ENCODE measurements around the gene TMEM141.
"Not testable (repeated sequence)": the region's sequence is repeated elsewhere in the genome, so short reads cannot be mapped to it uniquely, and the experiment has no call there.

TMEM141 gene

GRCh38 chr9:136833381-136834048 lies 42.4 kb downstream of the TMEM141 start:
- not testable (repeated sequence) for DNase-seq (ENCODE audit: low read depth)

GRCh38 chr9:136835162-136835931 lies 44.2 kb downstream of the TMEM141 start:
- DNase-seq (ENCODE audit: low read depth) = no peak

DNA sequence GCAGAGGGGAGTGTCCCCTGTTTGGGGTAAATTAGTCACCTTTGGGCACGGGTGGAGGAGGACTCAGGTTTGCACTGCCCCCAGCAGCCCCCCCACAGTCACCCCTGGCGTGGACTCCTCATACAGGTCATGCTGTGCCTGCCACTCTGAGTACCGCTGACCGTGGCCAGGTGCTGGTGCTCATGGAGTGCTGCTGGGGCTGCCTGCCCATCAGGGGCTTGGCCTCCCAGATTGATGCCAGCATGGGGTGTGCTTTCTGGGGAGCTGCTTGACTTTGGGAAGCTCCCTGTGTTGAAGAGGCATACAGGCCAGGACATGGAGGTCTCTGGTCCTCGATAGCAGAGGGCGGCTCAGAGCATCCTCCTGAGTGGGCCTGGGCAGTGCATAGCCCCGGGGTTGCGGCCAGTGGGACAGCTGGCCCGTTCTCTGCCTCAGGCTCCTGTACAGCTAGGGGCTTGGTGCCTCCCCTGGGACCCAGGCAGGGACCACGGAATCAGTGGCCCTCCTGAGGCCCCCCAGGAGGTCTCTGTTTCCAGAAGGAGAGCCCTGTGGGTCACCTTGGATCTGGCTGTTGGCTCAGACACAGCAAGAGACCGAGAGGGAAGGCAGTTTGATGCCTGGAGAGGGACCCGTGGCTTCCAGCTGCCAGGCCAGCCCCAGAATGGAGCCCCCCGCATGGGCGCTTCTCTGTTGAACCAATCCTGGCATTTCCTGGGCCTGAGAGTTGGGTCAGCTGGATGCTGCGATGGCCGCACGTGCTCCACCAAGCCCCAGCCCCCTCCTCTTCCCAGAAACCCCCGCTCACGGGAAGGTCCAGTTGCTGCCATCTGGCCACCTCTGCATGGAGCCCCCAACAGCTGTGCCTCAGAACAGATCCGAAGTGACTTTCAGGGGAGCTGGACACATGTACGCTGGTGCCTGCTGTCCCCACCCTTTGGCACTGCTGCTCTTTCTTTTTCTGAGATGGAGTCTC lies 45.1 kb downstream of the TMEM141 start:
- DNase-seq (ENCODE audit: low read depth) = no peak

DNA sequence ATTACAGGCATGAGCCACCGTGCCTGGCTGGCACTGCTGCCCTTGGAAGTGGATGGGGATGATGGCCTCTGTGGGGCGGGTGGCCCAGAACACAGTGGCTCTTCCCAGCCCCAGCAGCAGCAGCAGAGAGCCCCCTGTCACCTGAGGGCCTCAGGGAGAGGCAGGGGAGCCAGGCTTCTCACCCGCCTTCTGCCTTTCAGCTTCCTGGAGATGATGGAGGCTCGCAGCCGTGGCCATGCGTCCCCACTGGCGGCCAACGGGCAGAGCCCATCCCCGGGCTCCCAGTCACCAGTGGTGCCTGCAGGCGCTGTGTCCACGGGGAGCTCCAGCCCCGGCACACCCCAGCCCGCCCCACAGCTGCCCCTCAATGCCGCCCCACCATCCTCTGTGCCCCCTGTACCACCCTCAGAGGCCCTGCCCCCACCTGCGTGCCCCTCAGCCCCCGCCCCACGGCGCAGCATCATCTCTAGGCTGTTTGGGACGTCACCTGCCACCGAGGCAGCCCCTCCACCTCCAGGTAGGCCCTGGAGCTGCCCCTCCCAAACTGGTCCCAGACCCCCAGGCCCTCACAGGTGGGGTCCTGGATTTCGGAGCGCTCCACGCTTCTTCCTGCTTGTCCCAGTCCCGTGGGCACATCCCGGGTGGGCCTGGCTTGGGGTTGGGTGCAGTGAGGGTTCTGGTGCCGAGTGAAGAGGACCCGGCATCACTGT lies 46.2 kb downstream of the TMEM141 start:
- DNase-seq (ENCODE audit: low read depth) = no peak

GRCh38 chr9:136837856-136838277 lies 46.7 kb downstream of the TMEM141 start:
- not testable (repeated sequence) for DNase-seq (ENCODE audit: low read depth)

GRCh38 chr9:136838314-136839228 lies 47.4 kb downstream of the TMEM141 start:
- DNase-seq (ENCODE audit: low read depth) = no peak

DNA sequence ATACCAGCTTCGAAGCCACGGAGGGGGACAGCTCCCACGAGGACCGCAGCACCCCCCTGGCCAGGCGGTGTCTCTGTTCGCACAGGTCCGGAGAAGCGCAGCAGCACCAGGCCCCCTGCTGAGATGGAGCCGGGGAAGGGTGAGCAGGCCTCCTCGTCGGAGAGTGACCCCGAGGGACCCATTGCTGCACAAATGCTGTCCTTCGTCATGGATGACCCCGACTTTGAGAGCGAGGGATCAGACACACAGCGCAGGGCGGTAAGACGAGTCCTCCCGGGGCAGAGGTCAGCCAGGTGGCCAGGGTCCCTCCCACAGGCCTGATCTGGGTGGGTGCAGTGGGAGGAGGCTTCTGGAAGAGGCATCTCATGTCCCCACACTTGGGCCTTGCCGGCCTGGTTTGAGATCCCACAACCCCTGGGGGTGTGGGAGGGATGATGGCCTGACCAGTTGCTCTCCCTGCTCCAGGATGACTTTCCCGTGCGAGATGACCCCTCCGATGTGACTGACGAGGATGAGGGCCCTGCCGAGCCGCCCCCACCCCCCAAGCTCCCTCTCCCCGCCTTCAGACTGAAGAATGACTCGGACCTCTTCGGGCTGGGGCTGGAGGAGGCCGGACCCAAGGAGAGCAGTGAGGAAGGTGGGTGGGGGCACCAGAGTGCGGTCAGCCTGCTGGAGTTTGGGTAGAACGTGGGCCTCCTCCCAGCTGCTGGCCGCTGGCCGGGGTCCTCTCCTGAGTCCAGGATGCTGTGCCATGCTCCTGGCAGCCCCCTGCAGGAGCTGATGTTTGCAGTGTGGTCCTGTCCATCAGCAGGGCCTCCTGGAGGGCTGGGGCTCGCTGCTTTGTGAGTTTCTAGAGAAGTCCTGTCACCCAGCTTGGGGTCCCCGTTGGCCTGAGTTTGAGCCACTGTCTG lies 48.3 kb downstream of the TMEM141 start:
- DNase-seq (ENCODE audit: low read depth) = no peak

GRCh38 chr9:136840140-136840876 lies 49.2 kb downstream of the TMEM141 start:
- DNase-seq (ENCODE audit: low read depth) = no peak

GRCh38 chr9:136840877-136841645 lies 49.9 kb downstream of the TMEM141 start:
- DNase-seq (ENCODE audit: low read depth) = no peak

GRCh38 chr9:136841646-136842379 lies 50.7 kb downstream of the TMEM141 start:
- not testable (repeated sequence) for DNase-seq (ENCODE audit: low read depth)

DNA sequence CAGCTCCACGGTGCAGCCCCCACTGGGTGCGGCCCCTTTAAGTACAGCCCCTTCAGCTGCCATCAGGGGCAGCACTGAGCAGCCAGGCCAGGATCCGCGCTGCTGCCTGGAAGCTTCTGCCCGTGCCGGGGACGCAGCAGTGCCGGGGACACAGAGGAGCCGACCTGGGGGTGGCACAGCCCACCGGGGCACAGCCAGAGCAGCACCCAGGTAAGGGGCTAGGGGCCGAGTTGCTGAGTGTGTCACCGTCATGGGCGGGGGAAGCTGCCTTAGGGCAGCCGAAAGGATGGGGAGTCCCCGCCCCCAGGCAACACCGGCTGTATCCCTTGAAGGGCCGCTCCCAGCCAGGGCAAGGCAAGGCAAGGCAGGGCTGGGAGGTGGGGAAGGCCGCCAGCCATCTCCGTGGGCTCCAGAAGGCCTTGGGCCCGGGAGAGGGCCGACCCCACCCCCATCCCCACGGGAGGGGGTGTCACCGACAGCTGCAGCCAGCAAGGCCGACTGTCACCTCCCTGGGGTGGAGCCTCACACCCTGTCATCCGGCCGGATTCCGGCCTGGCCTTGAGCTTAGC lies 51.3 kb downstream of the TMEM141 start, which contains the start of gene AJM1:
Gene AJM1 (plus strand): TSS at position 99 of the 569 bp plus-strand sequence. CDS start 1,937 bp downstream, outside the sequence.
- peak; percentile 68 for DNase-seq (ENCODE audit: low read depth)

Measured in activated T-cell treated with anti-CD3 and anti-CD28 coated beads for 1 hour (primary cell).